NCI-H748 (cell line): ENCODE data around the gene TRIM44.
"Not testable (repeated sequence)": the region's sequence is repeated elsewhere in the genome, so short reads cannot be mapped to it uniquely, and the experiment has no call there.

Experiments
- DNase-seq: peaks from one replicate; lab custom pipeline; 2025; ENCODE audit not compliant: unreplicated experiment; lab: John Stamatoyannopoulos, UW

TRIM44 gene

DNA sequence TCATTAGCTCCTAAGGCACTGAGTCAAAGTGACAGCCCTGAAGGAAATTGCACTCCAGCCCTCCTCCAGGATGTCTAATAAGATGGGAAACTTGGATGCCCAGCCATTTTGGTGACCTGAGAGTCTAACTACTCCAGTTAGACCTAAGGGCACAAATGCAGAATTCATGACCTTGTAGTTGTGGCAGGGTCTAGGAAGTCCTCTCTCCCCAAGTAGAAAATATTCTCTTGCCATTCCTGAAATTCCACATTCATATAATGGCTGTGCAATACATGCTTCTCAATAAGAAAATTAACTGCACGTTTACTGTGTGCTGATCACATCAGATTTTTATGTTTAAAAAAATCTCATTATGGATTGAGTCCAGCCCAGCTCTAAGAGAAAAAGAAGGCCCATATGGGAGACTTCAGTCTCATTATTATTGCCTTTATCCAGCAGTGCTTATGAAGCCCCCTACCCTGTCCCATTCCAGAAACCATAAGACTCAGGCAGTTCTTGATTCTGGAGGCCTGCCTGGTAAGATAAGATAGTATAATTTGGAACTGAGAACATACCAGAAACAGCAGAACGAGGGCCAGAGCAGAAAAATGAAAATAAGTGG, 147.6 kb downstream of the TRIM44 start:
- no peak for DNase-seq

DNA sequence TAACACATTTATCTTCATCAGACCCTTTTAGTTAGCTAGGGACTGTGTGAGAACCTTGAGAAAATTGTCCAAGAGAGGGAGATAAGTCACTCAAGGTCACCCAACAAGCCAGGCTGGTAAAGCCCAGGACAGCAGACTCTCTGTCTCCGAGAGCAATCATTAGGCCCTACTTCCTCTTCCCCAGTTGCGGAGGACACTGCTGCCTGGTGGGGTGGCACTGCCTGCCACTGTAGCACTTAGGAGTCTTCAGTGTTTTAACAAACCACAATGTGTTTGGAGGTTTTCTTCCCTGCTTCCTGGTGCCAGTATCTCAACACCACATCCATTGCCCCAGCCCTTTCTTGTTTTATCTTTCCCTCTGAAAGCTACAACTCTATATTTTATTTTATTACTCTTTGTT, 149.2 kb downstream of the TRIM44 start:
- peak; percentile 27 for DNase-seq

DNA sequence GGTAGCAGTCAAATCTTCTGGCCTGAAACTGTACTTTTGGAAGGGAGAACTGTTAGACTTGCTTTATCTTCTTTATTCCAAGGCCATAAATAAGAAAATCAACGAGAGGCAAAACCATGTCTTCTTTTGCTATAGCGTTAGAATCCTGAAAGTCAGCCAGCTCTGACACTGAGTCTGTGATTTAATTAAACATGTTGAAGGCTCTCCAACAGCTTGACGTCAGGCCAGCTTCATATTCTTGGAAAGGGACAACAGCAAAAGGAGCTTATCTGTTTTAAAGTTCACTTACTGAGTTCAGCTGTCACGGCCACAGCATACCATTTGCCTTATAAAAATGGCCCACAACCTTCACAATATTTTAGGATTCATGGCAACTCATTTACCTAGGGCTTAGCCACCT, 150.3 kb downstream of the TRIM44 start:
- no peak for DNase-seq

DNA sequence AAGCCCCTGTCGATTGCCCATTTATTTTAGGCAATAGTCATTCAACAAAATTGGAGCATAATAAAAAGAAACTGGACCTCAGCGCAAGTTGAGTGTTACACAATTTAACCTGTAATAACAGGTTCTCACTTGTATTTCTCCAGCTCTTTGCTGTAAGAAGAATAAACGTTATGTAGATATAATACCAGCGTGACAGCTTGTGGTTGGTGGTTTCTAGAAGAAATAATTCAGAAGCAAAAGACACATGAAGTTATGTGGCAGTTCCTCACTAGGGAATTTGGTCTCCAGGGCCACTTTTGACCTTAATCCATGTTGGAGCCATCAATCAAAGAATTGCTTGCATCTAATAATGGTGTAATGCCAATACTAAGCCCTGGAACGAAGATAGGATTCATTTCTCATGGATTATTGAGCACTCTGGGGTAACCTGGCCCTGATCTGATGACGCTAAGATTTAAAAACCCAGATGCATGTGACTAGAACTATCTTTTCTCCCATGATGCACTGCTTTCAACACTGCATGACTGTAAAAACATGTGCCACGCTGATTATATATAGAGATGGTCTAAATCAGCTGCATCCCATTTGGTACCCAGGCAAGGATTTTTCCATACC, 151.6 kb downstream of the TRIM44 start:
- DNase-seq = no peak

DNA sequence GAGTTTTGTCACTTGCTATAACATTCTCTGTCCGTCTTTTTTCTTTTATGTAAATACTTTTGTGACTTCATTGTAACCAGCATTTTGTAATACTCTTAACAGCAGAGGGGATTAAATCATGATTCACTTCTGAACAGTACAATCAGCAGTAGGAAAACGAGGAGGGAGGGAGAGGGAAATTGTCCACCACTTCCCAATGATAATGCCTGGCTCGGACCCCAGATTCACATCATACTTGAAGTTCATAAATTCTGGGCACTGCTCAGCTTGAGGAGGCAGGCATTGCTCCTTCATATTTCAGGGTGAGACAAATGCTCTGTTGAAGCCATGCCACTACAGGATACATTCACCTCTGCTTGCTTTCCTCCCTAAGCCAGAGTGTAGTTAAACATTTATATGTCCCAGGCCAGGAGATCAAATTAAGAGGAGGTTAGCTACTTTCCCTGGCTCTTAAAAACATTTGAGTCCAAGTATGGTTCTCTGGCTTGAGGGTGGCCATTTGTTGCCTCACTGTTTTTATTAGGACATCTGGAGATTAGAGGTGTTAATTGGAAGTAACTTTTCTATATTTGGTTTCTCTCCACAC, 152.2 kb downstream of the TRIM44 start:
- no peak for DNase-seq

DNA sequence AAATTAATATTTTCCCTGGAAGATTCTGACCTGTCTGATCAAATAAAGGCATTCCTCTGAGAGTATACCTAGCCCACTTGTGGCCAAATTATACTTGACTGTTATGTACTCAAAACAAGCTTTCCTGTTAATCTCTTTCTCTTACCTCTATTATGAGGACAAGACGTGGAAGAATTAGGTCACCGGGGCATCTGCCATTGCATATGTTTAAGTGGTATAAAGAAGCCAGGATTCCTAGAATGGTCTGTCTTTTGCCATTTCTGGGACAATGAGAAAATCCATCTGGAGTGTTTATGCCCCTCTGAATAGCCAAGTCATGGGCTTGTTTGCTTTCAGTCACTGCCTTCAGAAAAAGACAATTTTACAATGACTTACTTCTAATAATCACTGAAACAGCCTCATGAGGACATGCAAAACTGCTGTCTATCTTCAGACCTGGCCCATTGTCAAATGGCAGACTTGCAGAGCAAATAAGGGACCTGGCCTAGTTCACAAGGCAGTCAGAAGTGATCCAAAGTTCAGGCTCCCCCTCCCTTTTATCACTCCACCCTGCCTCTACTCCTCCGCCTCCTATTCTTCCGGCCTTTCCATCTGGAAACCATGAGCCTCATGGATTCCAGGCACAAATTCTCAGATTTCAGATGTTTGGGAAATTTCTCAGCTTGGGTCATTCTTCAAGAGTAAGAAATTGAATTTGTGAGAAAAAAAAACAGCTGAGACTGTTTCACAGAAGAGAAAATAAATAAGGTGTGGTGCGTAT, 153.2 kb downstream of the TRIM44 start:
- peak; percentile 59 for DNase-seq

DNA sequence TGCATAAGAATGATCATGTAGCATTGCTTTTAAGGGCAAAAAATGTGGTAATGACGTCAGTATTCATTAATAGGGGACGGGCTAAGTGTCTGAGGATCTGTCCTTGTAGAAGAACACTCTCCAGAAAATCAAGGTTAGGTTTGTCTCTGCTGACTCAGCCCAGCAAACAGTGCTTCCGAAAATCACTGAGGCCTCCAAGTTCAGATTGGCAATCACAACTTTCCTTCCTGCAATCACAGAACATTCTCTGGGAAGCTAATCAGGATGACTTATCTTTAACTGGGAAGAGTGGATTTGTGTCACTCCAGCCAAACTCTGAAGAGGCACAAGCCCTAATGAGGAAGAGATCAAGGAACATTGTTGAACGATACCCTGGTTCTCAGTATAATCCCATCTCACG, 158.0 kb downstream of the TRIM44 start:
- no peak for DNase-seq

DNA sequence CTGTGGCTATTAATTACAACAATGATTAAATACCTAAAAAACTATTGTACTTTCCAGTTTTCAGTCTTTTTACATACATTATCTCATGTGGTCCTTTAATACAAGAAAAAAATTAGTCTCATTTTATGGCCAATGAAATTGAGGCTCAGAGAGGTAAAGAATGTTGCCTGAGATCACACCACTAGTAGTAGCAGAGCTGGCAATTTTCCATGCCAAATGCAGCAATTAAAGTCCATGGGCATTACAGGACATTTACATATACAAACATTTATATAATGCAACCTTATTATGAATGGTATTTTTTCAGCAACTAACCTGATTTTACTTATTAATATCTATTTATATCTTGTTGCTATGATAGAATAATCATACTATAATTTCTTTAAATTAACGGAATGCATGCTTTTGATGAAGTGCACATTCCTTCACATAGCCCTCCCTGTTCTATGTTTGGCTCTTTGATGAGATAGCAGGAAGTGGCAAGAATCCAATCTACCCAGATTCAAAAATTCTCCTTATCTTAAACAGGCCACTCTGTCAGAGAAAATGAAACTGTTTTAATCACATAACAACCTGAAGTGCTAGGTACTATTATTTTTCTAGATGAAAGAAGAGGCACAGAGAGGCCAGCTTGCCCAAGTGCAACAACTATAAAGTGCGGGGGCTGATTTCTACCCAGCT, 160.4 kb downstream of the TRIM44 start:
- DNase-seq = peak; percentile 37

DNA sequence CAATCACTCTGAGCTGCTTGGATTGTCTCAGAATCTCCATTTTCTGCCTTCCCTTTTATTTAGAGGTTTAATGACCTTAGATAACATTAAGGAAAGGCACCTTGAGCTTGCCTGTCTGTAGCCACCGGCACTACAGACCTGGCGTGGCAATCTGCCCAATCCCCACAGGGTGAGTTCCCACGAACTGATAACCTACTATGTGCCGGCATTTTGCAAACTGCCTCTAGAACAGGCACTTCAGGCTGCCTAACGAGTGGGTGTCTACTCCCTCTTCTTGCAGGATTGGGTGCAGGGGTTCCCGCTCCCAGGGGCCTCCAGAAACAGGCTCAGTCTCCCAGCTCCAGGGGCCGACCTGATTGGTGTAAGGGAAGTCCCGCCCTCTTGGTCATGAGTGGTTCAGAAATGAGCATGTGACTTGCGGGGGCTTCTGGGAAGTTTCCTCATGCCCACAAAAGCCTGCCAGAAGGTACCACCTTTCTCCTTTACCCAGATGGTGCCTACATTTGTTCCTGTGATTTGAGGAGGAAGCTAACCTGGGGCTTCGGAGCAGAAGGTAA, 161.2 kb downstream of the TRIM44 start:
- no peak for DNase-seq

DNA sequence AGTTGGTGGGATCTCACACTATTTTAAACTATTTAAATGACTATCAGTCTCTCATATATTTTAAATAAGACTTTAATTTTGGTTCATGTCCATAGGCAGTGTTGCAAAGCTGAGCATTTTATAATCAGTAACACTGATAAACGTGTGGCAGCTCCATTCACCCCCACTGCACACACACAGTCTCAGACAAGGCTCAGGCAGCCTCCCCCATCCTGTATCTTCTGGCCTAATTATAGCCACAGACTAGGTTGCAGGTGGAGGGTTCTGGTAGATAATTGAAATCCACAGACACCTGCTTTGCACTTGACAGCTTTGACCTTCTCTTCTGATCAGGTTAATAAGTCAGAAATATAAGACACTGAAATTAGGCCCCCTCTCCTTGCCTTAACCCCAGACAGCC, 162.8 kb downstream of the TRIM44 start:
- no peak for DNase-seq

DNA sequence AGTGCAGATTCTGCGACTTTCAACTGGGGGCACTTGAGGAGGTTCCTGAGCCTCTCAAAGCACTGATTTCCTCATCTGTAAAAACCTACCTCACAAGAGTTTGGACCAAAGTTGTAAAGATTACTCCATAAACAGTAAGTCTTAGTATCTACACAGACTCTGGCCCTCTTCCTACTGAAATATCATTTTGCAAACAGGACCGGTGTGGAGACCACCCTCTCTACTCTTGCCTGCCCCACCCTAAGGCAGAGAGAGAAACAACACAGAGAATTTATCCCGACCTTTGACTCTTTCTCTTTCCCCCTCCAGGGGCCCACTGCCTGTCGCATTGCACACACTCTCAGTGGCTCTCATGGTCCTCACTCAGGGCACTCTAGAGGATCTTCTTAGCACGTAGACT, 163.4 kb downstream of the TRIM44 start:
- DNase-seq = no peak

DNA sequence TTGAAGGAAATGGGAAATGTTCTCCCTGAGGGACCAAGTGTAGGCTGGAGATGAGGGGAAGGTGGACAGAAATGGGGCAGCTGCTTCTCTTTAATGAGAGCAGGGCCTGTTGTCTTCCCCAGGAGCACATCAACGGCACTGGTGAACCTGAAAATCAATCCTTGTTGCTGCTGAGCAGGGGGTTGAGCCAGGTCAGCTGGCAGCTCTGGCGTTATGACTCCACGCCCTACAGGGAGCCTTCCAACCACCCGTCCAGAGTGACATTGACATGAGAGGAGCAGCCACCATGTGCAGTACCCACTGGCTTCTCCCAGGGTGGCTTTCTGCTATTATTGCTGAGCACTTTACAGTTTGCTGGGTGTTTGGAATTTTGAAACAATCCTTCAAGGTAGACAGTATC, 164.4 kb downstream of the TRIM44 start:
- no peak for DNase-seq

DNA sequence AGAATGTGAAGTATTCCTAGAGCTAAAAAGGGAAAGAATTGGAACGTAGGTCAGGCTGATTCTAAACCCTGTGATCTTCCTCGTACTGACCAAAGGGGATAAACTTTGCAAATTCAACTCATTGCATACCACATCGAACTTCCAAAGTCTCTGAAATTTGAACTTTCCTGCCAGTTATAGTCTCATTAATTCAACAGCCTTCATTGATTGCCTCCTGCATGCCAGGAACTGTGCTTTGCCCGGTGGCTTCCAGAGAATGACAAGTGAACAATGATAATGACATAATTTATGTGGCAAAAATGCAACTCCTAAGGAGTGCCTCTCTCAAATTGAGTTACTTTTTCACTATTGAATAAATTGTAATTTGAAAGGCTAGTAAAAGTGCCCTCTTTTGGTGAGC, 173.6 kb downstream of the TRIM44 start:
- DNase-seq = no peak

DNA sequence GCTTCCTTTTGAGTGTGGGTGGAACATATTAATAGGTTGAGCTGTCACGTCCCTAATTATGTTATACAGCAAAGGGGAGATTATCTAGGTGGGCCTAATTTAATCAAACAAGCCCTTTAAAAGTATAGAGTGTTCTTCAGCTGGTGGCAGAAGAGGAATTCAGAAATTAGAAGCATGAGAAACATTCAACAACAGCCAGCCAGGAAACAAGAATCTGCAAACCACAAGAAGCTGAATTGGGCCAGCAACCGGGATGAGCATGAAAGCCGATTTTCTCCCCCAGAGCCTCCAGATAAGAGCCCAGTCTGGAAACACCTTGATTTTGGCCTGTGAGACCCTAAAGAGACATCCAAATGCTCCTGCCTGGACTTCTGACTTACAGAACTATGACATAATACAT, 175.5 kb downstream of the TRIM44 start:
- no peak for DNase-seq

DNA sequence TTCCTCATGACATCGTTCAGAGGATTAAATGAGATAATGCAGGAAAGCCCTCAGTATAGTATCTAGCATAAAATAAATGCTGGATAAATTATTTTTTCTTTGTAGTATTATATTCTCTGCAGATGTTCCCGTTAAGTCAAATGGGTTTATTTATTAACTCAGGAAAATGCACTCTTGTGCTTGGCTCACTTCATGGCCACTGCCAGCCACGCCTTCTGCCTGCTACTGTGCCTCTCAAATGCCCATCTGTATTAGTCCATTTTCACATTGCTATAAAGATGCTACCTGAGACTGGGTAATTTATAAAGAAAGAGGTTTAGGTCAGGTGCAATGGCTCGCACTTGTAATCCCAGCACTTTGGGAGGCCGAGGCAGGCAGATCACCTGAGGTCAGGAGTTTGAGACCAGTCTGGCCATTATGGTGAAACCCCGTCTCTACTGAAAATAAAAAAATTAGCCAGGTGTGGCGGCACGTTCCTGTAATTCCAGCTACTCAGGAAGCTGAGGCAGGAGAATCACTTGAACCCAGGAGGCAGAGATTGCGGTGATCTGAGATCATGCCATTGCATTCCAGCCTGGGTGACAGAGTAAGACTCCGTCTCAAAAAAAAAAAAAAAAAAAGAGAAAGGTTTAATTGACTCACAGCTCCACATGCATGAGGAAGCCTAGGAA, 176.3 kb downstream of the TRIM44 start:
- DNase-seq = not testable (repeated sequence)

DNA sequence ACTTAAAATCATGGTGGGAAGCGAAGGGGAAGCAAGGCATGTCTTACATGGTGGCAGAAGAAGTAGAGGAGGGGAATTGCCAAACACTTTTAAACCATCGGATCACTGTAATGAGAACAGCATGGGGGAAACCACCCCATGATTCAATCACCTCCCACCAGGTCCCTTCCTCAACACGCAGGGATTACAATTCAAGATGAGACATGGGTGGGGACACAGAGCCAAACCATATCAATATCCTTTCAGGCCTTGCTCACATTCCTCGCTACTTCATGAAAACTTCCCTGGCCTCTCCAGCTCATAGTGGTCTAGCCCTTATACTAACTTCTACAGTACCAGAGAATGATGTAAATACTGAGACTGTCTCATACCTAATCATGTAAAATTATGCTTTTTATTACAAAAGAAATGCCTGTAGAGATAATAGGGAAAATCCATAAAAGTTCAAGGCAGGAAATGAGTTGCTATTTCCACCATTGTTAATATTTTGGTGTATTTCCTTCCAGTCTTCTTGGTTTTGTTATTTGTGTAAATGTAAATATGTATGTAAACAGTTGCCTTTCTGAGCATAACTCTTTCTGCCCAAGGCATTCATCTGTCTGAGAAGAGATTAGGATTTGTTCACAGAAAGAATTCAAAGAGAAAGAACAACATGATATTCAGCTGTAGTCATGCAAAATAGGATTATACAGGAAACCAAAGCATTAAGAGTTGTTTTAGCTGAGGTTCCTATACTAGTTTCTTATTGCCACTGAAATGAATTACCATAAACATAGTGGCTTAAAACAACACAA, 177.0 kb downstream of the TRIM44 start:
- no peak for DNase-seq

DNA sequence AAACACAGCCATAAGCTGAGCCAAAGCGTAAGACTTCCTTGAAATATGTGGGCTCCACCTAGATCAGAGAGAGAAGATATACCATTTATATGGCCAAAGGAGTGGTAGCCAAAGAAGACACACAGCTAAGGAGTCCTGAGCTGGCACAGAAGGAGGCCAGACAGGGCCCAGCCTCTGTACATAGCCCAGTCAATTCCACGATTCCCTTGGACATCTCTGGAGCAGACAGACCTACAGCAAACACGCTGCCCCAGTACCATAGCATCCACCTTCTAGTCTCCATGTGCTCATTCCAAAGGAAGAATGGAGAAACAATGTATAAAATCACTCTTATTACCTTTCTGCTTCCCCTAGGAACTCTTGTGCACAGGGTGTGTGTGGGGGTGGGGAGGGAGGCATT, 179.2 kb downstream of the TRIM44 start:
- DNase-seq = no peak

DNA sequence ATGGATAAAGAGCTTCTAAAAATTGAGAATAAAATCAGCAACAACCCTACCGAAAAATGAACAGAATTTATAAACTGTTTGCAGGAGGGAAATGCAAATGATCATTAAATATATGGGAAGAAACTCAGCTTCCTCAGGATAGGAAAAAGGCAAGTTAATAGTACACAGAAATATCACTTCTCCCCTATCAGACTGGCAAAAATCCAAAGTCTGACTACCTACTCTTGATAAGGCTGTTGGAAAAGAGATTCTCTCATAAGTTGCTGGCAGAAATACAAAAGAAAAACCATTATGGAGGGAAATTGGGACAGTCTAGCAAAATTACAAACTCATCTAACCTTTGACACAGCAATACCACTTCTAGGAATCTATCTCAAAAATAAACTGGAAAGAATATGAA, 180.4 kb downstream of the TRIM44 start:
- no peak for DNase-seq

DNA sequence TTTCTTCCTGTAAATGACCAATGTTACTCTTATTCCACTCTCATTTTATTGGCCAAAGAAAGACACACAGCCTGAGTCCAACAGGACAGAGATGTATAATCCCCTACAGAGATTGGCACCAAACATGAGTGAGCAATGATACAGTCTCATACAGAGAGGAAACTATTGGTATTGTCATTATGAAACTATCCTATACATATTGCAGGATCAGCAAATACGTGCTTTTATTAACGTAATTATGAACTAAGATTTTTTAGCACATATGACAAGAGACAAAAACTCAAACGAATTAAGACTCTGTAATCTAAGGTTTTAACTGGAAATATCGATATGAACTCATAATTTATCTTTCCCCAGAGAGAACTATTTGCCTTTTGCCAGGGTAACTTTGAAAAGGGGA, 182.0 kb downstream of the TRIM44 start:
- DNase-seq = no peak

DNA sequence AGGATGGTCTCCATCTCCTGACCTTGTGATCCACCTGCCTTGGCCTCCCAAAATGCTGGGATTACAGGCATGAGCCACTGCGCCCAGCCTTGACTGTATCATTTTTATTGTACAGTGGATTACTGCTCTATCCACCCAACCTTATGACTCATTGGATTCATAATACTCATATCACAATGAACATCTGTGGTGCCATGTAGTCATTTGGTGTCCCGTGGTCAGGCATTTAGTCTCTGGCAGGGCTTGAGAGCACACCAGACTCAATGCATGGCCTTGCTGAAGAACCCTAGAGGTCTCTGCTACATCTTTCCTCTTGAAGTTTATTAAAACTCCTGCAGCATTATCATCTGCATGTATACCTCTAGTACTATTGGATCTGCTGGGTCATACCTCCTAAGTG, 183.3 kb downstream of the TRIM44 start:
- DNase-seq = no peak
